GM18502 (cell line): ENCODE measurements around the gene IKZF1.

ENCODE experiments used
- ATAC-seq: cut with Tn5 transposase; IDR thresholded peaks from one replicate; pipeline ENCODE4 v1.9.1; 2021; ENCODE audit warnings: mild to moderate bottlenecking; ENCODE audit not compliant: unreplicated experiment, poor library complexity

IKZF1 gene

DNA sequence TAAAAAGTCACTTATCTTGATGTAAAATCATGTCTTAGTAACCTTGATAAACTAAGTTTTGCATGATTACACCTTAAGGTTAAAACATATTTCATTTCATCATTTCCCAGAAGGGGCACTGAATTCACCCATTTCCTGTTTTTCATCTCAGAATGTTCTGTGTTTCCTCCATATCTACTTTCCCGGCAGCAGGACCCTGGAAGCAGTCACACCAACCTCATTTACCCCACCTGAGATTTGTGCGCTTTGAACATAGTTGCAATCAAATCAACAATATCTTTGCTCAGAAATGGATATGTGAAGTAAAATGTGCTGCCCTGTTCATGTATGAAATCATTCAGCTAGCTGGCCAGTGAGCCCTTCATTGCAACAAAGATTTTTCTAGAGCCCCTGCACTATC, 46.8 kb downstream of the IKZF1 start:
- ATAC-seq, result no peak

DNA sequence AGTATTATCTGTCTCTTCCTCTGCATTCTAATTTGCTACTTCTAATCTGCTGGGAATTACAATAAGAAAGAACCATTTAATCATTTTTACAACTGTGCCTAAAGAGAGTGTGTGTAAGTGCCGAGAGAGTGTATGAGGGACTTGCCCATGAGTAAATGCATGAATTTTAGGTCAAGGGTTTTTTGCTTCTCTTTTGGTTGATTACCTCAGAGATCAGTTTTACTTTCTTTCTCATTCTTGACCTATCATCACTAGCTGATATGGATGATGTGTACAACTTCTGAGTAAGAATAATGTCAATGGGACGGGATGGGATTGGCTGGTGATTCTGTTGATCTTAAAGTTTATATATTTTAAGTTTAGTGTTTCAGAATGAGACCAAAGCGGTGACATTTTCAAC, 47.8 kb downstream of the IKZF1 start:
- peak; percentile 79 for ATAC-seq

DNA sequence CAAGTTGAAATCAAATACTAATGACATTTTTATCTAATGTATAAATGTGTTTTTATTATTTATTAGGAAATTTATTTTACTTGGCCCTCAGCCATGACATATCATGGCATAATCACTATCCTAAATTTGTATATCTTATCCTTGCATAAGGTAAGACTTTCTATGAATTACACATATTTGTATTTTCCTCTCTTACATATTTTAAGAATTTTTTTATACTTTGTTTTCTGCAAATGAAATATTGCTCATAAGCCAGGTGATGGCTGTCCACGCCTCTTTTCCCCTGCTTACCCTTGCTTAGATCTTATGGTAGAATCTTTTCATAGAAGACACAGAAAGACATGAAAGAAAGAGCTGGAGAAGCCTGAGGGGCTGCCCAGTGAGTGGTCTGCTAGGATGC, 48.2 kb downstream of the IKZF1 start:
- ATAC-seq, result no peak

DNA sequence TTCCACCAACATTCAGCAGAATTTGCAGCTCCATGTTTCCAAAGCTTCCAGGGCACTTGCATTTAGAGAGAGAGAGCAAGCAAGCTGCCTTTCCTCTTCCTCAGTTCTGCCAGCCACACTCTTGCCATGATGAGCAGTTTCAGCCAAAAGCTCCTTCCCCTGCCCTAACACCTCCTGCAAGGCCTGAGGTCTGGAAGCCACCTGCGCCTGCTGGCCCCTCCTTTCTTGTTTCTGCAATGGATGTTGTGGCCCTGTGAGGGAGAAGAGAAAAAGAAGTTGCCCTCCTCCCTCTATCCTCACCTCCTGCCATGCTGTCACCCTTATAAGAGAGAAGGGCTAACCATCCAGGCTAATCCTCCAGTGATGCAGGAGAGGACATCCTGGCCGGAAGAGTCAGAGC, 48.7 kb downstream of the IKZF1 start:
- ATAC-seq, result no peak

DNA sequence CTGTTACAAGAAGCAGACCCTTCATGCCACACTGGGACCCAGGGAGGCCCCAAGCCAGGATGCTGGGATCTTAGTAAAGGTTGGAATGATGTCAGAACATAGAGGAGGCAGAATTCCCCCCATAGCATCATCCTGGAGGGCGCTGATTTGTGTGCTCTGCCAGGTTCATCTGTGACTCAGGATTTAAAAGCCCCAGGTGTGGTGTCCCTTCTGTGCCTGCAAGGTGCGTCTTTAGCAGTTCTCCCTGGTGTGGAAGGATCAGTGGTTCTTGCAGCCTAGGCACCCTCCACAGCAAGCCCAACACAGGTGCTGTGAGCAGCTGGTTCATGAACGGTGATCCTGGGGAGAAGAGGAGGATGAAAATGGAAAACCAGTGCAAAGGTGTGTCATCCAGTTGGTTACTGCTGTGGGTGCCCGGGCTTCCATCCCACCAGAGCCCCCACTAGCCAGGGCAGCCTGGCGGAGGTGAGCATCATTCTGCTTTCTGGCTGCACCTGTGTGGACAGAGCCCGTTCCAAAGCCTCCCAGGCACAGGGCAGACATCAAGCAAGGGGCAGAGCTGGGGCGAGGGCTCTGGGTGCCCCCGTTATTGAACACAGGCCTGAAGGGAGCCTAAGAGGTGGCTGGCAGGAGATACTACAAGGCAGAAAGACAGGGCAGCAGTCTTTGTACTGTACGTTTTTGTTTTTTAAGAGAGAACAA, 49.5 kb downstream of the IKZF1 start:
- ATAC-seq, result no peak

DNA sequence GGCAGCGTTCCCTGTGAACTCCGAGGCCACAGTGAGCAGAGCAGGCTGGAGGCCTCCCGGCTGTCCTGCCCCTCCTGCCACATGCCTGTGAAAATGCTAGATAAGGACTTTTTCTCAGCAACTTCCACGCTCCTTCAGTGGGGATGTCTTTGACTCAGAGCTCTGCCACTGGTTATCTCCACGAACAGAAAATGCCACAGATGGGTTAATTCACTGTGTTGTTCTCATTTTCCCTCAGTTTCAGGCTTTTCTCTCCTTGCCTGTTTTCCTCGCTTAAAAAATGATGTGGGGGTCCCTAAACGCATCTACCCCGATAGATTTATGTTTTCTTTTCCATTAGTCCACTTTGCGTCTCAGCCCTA, 51.3 kb downstream of the IKZF1 start:
- no peak for ATAC-seq

DNA sequence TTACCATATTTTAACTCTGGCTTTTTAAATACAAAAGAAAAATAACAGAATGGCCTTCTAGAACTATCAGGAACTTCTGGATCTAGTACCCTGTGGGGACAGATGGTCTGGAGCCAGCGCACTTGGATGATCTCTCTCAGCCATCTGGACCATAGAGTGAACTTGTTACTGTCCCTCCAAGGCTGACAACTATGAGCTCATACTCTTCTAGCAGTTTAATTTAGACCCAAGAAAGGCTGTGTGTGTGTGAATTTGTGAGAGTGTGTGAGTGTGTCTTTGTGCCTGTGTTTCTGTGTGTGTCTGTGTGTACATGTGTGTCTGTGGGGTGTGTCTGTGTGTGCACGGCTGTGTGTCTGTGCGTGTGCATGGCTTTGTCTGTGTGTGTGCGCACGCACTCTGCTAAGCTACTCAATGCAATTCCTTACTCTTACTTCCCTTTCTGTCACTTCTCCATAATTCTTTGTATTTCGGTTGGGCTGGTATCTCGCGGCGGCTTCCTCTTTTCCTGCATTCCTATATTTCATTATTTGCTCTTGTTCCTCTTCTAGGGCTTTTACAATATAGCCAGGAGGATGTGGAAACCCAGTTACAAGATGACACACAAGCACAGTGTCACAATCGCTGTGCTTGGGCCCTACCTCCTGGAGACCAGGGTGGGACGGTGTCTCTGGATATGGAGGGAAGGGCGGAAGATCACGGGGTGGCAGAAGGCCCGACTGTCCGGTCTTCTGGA, 51.9 kb downstream of the IKZF1 start:
- ATAC-seq, result no peak

DNA sequence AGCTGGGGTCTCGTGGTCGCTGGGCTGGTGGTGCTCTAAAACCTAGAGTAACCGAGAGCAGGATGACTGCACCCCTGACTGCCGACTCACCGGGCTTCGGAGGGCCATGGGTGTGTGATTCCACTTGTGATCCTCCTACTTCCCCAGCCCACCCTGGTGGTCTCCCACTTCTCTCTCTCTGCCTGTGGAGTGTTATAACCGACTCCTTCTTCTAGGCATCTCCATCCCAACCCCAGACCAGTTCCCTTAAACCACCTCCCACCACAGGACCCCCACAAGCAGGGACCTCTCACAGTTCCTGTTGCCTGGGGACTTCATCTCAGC, 52.4 kb downstream of the IKZF1 start:
- no peak for ATAC-seq

DNA sequence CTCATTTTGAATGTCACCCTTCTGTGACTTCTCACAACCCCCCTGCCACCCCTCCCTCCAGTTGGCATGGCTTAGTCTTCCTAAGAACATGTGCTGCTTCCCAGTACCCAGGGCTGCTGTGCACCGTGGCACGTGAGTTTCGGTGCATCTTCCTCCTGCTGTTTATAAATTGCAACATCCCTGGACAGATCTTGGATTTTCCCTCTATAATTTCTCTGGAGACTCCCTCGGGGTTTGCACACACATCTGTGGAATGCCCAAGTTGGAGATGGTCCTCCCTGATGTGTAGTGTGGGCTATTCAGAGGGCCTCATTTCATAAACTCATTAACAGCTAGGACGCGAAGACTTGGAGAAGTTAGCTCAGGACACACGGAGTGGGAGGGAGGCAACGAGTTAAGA, 52.9 kb downstream of the IKZF1 start:
- no peak for ATAC-seq

DNA sequence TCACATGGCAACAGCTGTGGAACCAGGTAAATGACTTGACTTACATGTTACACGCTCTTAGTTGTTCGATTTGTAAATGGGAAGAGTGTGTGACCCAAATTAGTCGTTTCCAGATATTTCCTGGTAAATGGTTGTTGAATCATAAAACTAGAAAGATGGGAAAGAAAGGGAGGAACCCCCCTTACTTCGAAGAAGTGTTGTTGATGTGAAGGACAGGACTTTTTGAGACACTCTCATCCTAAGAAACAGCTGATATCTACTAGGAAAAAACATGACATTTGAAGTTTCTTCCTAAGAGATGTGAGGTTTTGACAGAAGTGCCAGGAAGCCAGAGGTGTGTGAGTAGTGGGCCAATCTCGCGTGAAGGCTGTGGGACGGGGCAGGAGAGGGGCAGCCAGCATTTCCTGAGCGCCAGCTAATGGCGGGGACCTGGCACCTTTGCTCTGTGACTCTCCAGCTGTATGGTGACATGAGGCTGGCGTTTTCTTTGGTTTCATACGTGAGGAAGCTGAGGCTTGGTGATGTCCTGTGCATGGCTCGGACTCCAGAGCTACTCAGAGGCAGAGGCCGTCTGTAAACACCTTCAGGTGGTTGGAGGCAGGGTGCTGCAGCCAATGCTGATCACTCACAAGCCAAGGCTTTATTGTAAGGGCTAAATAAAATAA, 53.7 kb downstream of the IKZF1 start:
- no peak for ATAC-seq

DNA sequence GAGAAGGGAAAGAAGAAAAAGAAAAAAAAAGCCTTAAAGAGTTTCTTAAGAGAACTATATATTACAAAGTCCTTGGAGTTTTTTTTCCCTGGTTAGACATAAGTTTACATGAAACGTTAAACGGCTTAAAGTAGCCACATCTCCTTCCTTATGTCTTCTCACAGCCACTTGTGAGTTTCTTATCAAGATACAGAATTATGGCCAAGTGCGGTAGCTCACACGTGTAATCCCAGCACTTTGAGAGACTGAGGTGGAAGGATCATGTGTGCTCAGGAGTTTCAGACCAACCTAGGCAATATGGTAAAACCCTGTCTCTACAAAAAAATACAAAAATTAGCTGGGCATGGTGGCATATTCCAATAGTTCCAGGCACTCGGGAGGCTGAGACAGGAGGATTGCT, 54.3 kb downstream of the IKZF1 start:
- no peak for ATAC-seq

DNA sequence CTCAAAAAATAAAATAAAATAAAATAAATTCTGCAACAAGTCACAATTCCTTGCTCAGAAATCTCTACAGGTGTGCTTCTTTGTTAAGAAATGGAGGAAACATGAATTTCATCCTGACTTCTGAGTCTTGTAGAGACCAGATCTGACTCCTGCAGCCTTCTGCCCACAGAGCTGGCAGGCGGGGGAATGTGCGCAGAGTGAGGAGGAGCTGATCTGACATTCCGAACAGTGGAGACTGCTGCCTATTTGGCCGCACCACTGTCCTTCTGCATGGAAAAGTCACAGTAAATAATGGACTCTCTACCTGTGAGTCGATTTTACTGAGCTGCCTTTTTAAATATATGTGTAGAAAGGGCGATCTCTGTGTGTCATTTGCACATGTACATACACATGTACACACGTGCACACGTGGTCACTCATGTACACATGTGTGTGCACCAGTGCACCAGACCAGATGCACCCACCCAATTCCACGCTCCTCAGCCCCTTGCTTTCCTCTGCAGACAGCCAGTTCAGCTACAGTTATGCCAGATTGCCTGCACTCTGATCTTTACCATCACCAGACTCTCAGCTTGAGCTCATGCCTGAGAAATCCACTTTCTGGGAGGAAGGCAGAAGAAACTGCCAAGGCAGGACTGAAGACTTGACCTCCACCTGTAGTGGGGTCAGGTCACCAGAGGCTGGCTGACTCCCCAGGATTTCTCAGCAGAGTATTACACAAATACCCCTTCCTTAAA, 54.9 kb downstream of the IKZF1 start:
- no peak for ATAC-seq

DNA sequence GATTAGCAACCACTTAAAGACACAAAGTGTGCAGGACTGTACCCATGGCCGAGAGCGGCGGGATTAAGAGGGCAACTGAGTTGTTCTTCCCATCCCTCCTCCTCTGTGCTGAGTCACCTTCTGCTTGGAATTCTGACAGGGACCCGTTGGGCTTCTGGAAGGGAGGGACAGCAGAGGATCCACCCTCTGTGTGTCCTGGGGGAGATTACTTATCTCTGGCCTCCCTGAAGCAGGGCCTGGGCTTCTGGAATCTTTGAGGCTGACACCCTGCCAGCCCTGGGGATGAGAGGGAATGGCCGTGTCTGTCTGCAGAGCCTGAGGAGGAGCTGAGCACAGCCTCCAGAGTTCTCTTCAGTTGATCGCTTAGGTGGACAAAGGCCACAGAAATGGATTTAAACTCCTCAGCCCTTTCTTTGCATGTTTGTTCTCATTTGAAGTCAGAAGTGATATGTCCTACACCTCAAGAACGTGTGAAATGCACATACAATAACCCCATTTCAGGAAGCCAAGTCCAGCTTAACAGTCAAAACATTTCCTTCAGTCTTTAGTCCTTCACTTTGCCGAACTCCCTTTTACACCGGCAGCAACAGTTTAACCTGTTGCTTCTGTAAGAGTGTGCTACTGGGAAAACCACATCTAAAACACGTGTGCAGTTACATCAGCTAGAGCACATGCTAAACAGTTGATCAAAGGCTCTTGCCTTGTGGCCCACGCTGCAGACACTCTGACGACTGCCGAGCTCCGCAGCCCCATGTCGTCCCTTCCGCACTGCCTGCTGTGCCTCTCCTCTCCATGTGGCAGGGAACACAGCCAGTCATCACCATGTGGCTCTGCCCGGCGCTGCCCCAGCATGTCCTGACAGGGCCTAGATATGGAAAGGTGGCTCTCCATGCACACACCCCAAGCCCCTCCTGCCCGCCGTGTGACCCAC, 55.7 kb downstream of the IKZF1 start:
- ATAC-seq, result no peak

DNA sequence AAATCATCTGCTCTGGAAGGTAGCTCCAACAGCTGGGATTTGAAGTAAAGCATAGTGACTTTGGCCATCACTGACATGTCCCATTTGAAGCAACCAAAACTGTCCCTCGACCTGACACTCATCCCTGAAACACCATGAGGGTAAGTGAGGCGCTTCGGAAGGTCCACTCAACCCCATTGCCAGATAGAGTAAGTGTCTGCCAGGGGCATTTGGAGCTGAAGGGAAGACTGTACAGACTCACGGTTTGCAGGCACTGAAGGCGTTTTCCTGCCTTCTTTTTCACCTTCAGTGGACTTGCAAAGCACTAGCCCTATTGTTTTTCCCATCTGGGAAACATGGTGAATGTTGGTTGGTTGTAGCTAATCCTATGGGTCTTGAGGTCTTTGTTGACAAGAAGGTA, 57.6 kb downstream of the IKZF1 start:
- no peak for ATAC-seq

DNA sequence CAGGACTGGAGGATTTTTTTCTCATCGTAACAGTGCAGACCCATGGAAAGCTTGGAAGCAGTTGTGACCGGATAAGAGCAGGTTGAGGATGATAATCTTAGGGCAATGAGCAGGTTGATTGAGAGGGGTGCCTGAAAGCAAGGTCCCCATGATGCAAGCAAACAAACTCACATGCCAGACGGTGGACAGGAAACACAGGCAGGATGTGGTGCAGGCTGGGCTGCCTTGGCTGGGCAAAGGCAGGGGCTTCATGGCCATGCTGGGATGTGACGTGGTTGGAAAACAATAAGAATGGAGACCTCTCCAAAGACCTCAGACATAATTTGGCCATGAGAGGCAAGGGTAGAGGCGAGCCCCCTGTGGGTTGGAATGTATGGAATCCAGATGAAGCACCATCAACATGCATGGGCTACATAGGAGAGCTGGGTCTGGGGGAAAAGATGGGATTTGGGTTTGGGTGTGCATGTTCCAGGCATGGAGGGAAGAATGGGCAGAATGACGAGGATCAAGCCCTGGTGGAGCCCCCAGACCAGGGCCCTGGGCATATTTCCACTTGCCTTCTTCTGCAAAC, 58.3 kb downstream of the IKZF1 start:
- ATAC-seq, result no peak

DNA sequence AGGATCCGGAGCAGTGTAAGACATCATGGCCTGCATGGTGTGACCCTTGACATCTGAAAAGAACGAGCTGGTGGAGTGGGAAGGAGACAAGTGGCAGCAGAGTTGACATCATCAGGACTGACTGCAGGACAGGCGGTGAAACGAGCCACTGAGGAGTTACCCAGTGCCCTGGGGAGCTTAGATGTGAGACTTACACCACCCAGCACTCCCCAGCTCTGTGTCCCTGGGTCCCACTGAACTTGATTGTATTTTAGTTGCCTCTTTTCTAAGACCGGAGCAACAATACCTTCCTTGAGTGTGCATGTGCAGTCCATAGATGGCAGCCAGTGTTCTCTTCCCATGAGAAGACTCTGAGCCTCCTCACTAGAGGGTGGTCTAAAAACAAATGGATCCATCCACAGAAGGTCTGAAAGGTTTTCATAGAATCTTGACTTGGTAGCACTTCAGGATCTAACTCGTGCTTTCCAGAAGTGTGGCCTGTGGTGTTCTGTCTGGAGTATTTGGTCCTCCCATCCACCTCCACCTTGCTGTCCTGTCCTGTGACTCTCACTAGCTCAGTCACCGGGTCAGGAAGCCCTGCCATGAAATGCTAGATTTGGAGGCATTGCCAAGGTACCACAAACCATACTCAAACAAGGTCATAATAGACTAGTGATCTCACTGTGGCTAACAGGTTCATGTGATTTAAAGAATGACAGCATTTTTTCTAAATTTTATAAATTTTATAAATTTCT, 59.0 kb downstream of the IKZF1 start:
- ATAC-seq, result no peak

DNA sequence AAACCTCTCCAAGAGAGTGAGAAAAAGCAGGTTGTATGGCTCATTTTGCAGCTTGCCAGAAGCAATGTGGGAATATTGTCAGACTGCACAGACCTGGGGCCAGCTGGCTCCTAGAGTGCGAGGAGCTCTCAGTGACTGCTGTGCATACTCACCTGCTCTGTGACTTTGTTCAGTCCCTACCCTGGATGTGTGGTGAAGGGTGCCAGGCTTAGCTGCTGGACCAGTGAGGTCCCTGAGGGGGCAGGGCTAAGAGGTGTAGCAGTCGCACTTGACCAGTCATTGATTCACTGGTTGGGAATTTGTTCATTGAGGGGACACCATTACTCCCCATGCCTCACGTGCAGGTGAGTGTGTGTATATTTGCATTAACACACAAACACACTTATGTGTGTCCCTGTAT, 60.1 kb downstream of the IKZF1 start:
- no peak for ATAC-seq

DNA sequence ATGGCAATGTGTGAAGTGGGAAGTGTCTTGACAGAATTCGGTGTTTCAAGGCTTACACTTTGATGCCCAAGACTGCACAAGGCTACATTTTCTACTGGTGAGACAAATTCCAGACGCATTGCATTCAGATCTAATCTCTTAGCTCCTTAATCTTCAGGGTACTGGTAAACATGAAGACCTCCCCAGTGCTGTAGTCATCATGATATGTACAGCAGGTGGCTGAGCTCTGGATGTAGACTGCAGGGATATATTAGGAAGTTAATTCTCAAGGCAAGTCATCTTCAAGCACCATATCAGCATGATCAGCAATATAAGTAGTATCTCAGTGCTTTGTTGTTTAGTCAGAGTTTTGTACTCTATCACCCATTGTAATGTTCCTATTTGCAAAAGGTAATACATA, 61.8 kb downstream of the IKZF1 start:
- ATAC-seq, result no peak

DNA sequence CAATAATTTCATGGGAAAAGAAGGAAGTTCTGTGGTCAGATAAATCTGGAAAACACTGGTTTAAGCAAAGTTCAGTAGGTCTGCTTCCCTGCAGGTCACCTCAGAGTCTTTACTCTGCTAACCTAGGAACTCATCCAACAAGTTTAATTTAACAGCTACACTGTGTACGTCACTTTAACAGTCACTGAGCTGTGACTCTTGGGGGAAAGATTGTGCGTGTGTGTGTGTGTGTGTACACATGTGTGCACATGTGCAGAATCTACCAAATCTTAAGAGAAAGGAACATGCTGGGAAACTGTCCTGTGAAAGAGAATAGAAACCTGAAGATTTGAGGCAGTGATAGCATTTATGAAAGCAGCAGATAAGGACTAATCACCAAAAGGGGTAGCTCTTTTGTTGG, 62.6 kb downstream of the IKZF1 start:
- no peak for ATAC-seq
